Tibial nerve (tissue), 3 donors: ENCODE results near the gene JAG2.

ENCODE experiments used
- CTCF ChIP-seq, 5 experiments: fragments of 200-600 bp in 3 of 5; fragments of 450-650 bp in 2 of 5; sonication (generic) in 3 of 5; IDR thresholded peaks; one replicate each; pipeline ENCODE4 v1.5.1; 2016 to 2019; ENCODE audit warnings: antibody characterized with exemption in 5 of 5, mild to moderate bottlenecking in 3 of 5, moderate library complexity in 2 of 5
- POLR2A ChIP-seq, 2 donors: fragments of 450-650 bp; IDR thresholded peaks; one replicate each; pipeline ENCODE4 v1.6.1; 2017; ENCODE audit warnings: antibody characterized with exemption in 2 of 2, mild to moderate bottlenecking in 2 of 2, moderate library complexity in 2 of 2

DNA sequence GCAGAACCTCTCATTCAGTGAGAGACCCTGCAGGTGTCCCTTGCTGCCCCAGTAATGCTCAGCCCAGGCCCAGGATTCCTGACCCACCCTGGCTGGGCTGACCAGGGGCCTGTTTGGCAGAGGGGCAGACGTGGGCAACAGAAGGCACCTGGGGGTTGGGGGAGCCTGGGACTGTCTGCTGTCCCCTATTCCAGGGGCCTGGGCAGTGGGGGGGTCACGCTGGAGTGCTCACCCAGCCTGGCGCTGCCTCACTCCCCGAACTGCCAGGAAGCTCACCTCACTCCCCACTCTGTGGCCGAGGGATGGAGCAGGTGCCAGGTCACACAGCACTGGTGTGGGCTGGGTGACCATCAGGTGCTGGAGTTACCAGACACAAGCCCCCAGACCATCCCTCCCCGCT, 35.1 kb upstream of the JAG2 start:
- TF ChIP-seq POLR2A (IDR thresholded peaks at IDR 0.05) (no peak), CTCF (IDR thresholded peaks at IDR 0.05) (no peak)
